ENCODE data around the gene TPK1. TPM values are rescaled to one million over a fixed set of nuclear protein-coding genes. Genes with fewer than 3 reads are reported as not detected.

The TPK1 gene
- polyA plus RNA-seq, 1 donor from 2014 or later = 3.5 TPM

GRCh38 chr7:144785521-144785920, 50.3 kb downstream of the TPK1 start:
- Histone ChIP-seq H3K27me3 (ENCODE audit: insufficient read depth, low read depth, low read length) (no peaks in the 10 kb centered on the region), H3K9ac (ENCODE audit: low read length) (no peak overlapping the region), H2AFZ (ENCODE audit: low read depth, low read length) (no peak overlapping the region), H3F3A (ENCODE audit: insufficient read depth, low read length, poor library complexity, severe bottlenecking) (no peaks in the 10 kb centered on the region), H3K79me2 (replicated peaks; ENCODE audit: insufficient read depth, low read length) (no peaks in the 10 kb centered on the region), H3K4me2 (ENCODE audit: low read length) (no peak overlapping the region), H3K27ac (ENCODE audit: low read length) (no peak overlapping the region), H3K9me3 (ENCODE audit: low read length) (no peaks in the 10 kb centered on the region), H4K20me1 (ENCODE audit: insufficient read depth) (no peaks in the 10 kb centered on the region), H3K9me2 (ENCODE audit: insufficient read depth, low read length) (no peaks in the 10 kb centered on the region), H3K36me3 (ENCODE audit: insufficient read depth, low read length) (no peaks in the 10 kb centered on the region), H3K4me3 (ENCODE audit: low read length) (no peak overlapping the region)
- TF ChIP-seq EP300 (conservative IDR thresholded peaks at IDR 0.05; ENCODE audit: poor library complexity, severe bottlenecking) (no peak), MXI1 (conservative IDR thresholded peaks at IDR 0.05; ENCODE audit: poor library complexity, severe bottlenecking) (no peak), RAD21 (conservative IDR thresholded peaks at IDR 0.05) (no peak), TAF1 (IDR thresholded peaks at IDR 0.05; ENCODE audit: low read depth) (no peak), EZH2 (IDR thresholded peaks at IDR 0.05; ENCODE audit: borderline replicate concordance, insufficient read depth, low read length, poor library complexity, severe bottlenecking) (no peak), SMC3 (conservative IDR thresholded peaks at IDR 0.05; ENCODE audit: poor library complexity) (no peak), POLR2AphosphoS5 (IDR thresholded peaks at IDR 0.05) (no peak), REST (IDR thresholded peaks at IDR 0.05; ENCODE audit: borderline replicate concordance) (no peak)
- TF ChIP-seq, protein P1, sequence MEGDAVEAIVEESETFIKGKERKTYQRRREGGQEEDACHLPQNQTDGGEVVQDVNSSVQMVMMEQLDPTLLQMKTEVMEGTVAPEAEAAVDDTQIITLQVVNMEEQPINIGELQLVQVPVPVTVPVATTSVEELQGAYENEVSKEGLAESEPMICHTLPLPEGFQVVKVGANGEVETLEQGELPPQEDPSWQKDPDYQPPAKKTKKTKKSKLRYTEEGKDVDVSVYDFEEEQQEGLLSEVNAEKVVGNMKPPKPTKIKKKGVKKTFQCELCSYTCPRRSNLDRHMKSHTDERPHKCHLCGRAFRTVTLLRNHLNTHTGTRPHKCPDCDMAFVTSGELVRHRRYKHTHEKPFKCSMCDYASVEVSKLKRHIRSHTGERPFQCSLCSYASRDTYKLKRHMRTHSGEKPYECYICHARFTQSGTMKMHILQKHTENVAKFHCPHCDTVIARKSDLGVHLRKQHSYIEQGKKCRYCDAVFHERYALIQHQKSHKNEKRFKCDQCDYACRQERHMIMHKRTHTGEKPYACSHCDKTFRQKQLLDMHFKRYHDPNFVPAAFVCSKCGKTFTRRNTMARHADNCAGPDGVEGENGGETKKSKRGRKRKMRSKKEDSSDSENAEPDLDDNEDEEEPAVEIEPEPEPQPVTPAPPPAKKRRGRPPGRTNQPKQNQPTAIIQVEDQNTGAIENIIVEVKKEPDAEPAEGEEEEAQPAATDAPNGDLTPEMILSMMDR (IDR thresholded peaks at IDR 0.05; ENCODE audit: poor library complexity, severe bottlenecking) = no peak

DNA sequence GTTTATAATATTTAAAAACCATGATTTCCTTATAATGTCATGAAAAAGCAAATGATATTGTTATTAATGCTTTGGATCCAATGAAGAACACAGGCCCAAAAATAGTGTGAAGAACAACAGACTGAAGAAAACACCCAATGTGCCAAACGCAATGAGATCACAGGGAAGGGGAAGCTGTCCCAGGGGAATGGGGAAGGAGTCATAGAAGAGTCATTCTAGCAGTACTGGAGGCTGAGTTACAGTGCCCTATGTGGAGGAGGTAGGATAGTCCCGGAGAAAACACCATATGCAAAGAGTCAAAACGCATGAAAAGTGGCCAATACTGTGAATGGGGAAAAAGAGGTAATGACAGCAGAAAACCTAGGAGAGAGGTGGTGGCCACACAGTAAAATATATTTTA, 50.9 kb downstream of the TPK1 start:
- no peaks in the 10 kb centered on the region for H4K20me1 ChIP-seq (ENCODE audit: insufficient read depth)
- TF ChIP-seq, protein P1 (IDR thresholded peaks at IDR 0.05; ENCODE audit: poor library complexity, severe bottlenecking) = no peak
- TF ChIP-seq POLR2AphosphoS5 (IDR thresholded peaks at IDR 0.05) = no peak
- no peak for TF ChIP-seq RAD21 (conservative IDR thresholded peaks at IDR 0.05)
- no peak for TF ChIP-seq MXI1 (conservative IDR thresholded peaks at IDR 0.05; ENCODE audit: poor library complexity, severe bottlenecking)
- TF ChIP-seq SMC3 (conservative IDR thresholded peaks at IDR 0.05; ENCODE audit: poor library complexity) = no peak
- no peak for TF ChIP-seq REST (IDR thresholded peaks at IDR 0.05; ENCODE audit: borderline replicate concordance)
- TF ChIP-seq EZH2 (IDR thresholded peaks at IDR 0.05; ENCODE audit: borderline replicate concordance, insufficient read depth, low read length, poor library complexity, severe bottlenecking) = no peak
- no peak for TF ChIP-seq TAF1 (IDR thresholded peaks at IDR 0.05; ENCODE audit: low read depth)
- no peak for TF ChIP-seq EP300 (conservative IDR thresholded peaks at IDR 0.05; ENCODE audit: poor library complexity, severe bottlenecking)
- H3K27me3 ChIP-seq (ENCODE audit: insufficient read depth, low read depth, low read length) = no peaks in the 10 kb centered on the region
- no peaks in the 10 kb centered on the region for H3K79me2 ChIP-seq (replicated peaks; ENCODE audit: insufficient read depth, low read length)
- no peak overlapping the region for H3K9ac ChIP-seq (ENCODE audit: low read length)
- no peak overlapping the region for H3K4me2 ChIP-seq (ENCODE audit: low read length)
- no peak overlapping the region for H2AFZ ChIP-seq (ENCODE audit: low read depth, low read length)
- H3K27ac ChIP-seq (ENCODE audit: low read length) = no peak overlapping the region
- no peaks in the 10 kb centered on the region for H3K9me3 ChIP-seq (ENCODE audit: low read length)
- no peaks in the 10 kb centered on the region for H3K36me3 ChIP-seq (ENCODE audit: insufficient read depth, low read length)
- no peaks in the 10 kb centered on the region for H3F3A ChIP-seq (ENCODE audit: insufficient read depth, low read length, poor library complexity, severe bottlenecking)
- no peaks in the 10 kb centered on the region for H3K9me2 ChIP-seq (ENCODE audit: insufficient read depth, low read length)
- no peak overlapping the region for H3K4me3 ChIP-seq (ENCODE audit: low read length)
